DOHH2 (cell line): Measurements from ENCODE around the gene RALGAPA2.

Experiments
- H3F3A ChIP-seq: fragments of 200-600 bp; sonication (generic), shearing (Covaris generic); 2 replicates; pipeline ENCODE4 v1.6.0; 2016; ENCODE audit warnings: antibody characterized with exemption, mild to moderate bottlenecking; ENCODE audit not compliant: control insufficient read depth, insufficient read depth
- H3K27ac ChIP-seq: fragments of 200-600 bp; sonication (generic); 2 replicates; pipeline ENCODE4 v1.5.1; 2014; ENCODE audit warnings: low read depth, mild to moderate bottlenecking, low read length, moderate library complexity
- H3K27me3 ChIP-seq: fragments of 200-600 bp; sonication (generic); 2 replicates; pipeline ENCODE4 v1.6.1; 2014; ENCODE audit warnings: mild to moderate bottlenecking, low read length, mixed read lengths; ENCODE audit not compliant: control insufficient read depth
- H3K36me3 ChIP-seq: fragments of 200-600 bp; sonication (generic); 2 replicates; pipeline ENCODE4 v1.6.1; 2014; ENCODE audit warnings: mild to moderate bottlenecking, low read length, moderate library complexity, mixed read lengths; ENCODE audit not compliant: control insufficient read depth
- H3K4me1 ChIP-seq: fragments of 200-600 bp; sonication (generic); 2 replicates; pipeline ENCODE4 v1.6.1; 2014; ENCODE audit warnings: mild to moderate bottlenecking, low read length, mixed read lengths; ENCODE audit not compliant: control insufficient read depth
- H3K4me2 ChIP-seq: fragments of 200-600 bp; sonication (generic); 2 replicates; pipeline ENCODE4 v1.6.0; 2014; ENCODE audit warnings: mild to moderate bottlenecking, low read length, moderate library complexity
- H3K4me3 ChIP-seq: fragments of 200-600 bp; sonication (generic); 2 replicates; pipeline ENCODE4 v1.5.1; 2014; ENCODE audit warnings: mild to moderate bottlenecking, low read length, mixed read lengths
- H3K79me2 ChIP-seq: fragments of 200-600 bp; sonication (generic); 2 replicates; pipeline ENCODE4 v1.6.1; 2014; ENCODE audit warnings: mild to moderate bottlenecking, low read length, mixed read lengths; ENCODE audit not compliant: control insufficient read depth
- H3K9me2 ChIP-seq: fragments of 200-600 bp; sonication (generic); replicated peaks from 2 replicates; pipeline ENCODE4 v1.6.1; 2014; ENCODE audit warnings: mild to moderate bottlenecking, low read length, mixed read lengths; ENCODE audit not compliant: control insufficient read depth
- H3K9me3 ChIP-seq: fragments of 200-600 bp; sonication (generic); 2 replicates; pipeline ENCODE4 v1.6.1; 2014; ENCODE audit warnings: antibody characterized with exemption, low read length, mixed read lengths; ENCODE audit not compliant: control insufficient read depth, insufficient read depth
- H4K20me1 ChIP-seq: fragments of 200-600 bp; sonication (generic); 2 replicates; pipeline ENCODE4 v1.6.0; 2014; ENCODE audit warnings: low read depth, mild to moderate bottlenecking, antibody characterized with exemption, low read length, moderate library complexity; ENCODE audit not compliant: control insufficient read depth, insufficient read depth
- EZH2phosphoT487 ChIP-seq: fragments of 200-600 bp; sonication (generic); IDR thresholded peaks from 2 replicates; pipeline ENCODE4 v1.6.1; 2017; ENCODE audit warnings: borderline replicate concordance, mild to moderate bottlenecking, antibody characterized with exemption, low read length, moderate library complexity, mixed read lengths
- TF ChIP-seq, protein P1 (sequence below): fragments of 200-600 bp; sonication (generic); IDR thresholded peaks from one replicate; pipeline ENCODE4 v1.5.1; 2014; ENCODE audit warnings: antibody characterized with exemption, mild to moderate bottlenecking, low read depth, low read length; ENCODE audit not compliant: poor library complexity, severe bottlenecking

Gene RALGAPA2

DNA sequence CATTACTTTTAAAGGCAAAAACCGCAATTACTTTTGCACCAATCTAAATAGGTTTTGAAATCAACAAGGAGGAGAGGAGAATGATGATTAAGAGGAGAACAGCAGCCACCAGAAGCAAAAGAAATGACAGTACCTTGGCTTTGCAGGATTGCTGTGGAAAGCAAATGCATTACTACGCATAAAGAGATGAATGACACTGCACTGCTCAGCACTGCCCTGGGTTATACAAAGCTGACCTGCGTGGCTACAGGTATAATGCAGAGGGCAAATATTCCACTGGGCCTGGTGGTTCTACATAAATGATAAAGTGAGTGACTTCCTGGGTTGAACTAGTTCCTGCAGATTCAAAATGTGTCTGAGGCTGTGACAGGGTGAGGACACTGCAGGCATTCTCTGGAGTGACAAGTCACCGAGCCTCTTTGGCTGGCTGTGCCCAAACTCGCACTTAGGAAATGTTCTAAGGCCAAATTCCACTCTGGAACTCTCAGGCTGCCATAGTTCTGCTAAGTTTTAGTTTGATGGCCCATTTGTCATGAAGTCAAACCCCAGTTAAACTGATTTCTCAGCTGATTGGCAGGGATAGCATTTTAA, 265.9 kb downstream of the RALGAPA2 start:
- no peaks in the 10 kb centered on the region for H3K9me2 ChIP-seq
- H3K4me1 ChIP-seq = peaks cover 12% of the 10 kb centered on the region
- no peak overlapping the region for H3K4me3 ChIP-seq
- H3K27ac ChIP-seq = no peak overlapping the region
- no peaks in the 10 kb centered on the region for H3K9me3 ChIP-seq
- H3K27me3 ChIP-seq = no peaks in the 10 kb centered on the region
- no peaks in the 10 kb centered on the region for H4K20me1 ChIP-seq
- TF ChIP-seq EZH2phosphoT487 = no peak
- TF ChIP-seq, protein P1, sequence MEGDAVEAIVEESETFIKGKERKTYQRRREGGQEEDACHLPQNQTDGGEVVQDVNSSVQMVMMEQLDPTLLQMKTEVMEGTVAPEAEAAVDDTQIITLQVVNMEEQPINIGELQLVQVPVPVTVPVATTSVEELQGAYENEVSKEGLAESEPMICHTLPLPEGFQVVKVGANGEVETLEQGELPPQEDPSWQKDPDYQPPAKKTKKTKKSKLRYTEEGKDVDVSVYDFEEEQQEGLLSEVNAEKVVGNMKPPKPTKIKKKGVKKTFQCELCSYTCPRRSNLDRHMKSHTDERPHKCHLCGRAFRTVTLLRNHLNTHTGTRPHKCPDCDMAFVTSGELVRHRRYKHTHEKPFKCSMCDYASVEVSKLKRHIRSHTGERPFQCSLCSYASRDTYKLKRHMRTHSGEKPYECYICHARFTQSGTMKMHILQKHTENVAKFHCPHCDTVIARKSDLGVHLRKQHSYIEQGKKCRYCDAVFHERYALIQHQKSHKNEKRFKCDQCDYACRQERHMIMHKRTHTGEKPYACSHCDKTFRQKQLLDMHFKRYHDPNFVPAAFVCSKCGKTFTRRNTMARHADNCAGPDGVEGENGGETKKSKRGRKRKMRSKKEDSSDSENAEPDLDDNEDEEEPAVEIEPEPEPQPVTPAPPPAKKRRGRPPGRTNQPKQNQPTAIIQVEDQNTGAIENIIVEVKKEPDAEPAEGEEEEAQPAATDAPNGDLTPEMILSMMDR = no peak
- H3F3A ChIP-seq = no peaks in the 10 kb centered on the region
- H3K79me2 ChIP-seq = no peaks in the 10 kb centered on the region
- H3K36me3 ChIP-seq = no peaks in the 10 kb centered on the region
- no peak overlapping the region for H3K4me2 ChIP-seq

- no peaks in the 10 kb centered on the region for H3K27me3 ChIP-seq
- H3K4me2 ChIP-seq = no peak overlapping the region
- H3K4me1 ChIP-seq = peaks cover 10% of the 10 kb centered on the region
- H3K27ac ChIP-seq = no peak overlapping the region
- no peaks in the 10 kb centered on the region for H3K9me3 ChIP-seq
- H3K36me3 ChIP-seq = no peaks in the 10 kb centered on the region
- no peaks in the 10 kb centered on the region for H3K9me2 ChIP-seq
- no peaks in the 10 kb centered on the region for H3K79me2 ChIP-seq
- no peaks in the 10 kb centered on the region for H3F3A ChIP-seq
- TF ChIP-seq, protein P1 = no peak
- no peak for TF ChIP-seq EZH2phosphoT487
- H4K20me1 ChIP-seq = no peaks in the 10 kb centered on the region
- H3K4me3 ChIP-seq = no peak overlapping the region
Measured at GRCh38 chr20:20446001-20446400, 266.4 kb downstream of the RALGAPA2 start.

DNA sequence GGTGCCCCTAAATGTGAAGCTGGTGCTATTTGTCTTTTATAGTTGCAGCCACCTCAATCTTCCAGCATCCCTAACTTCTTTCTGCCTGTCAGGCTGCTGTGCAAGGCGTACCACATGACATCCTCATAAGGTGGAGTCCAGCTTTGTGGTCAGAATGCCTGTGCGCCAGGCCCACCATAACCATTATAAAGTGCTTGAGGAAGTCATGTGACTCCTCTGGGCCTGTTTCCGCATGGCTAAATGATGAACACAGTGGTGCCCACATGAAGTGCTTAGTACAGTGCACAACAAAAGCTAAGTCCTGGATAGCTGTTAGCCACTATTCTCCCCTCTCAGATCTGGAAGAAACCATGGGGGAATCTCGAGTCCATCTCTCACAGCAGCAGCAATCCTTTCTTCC, 268.9 kb downstream of the RALGAPA2 start:
- no peaks in the 10 kb centered on the region for H3K9me3 ChIP-seq
- H3K36me3 ChIP-seq = no peaks in the 10 kb centered on the region
- no peaks in the 10 kb centered on the region for H3K9me2 ChIP-seq
- peaks cover 10% of the 10 kb centered on the region for H3K4me1 ChIP-seq
- no peaks in the 10 kb centered on the region for H4K20me1 ChIP-seq
- TF ChIP-seq, protein P1 = no peak
- TF ChIP-seq EZH2phosphoT487 = no peak
- no peaks in the 10 kb centered on the region for H3K79me2 ChIP-seq
- no peak overlapping the region for H3K4me3 ChIP-seq
- no peaks in the 10 kb centered on the region for H3F3A ChIP-seq
- no peak overlapping the region for H3K4me2 ChIP-seq
- H3K27ac ChIP-seq = no peak overlapping the region
- no peaks in the 10 kb centered on the region for H3K27me3 ChIP-seq
